Panc1 (cell line): ENCODE measurements around the gene PRIMPOL. TPM values are rescaled to one million over a fixed set of nuclear protein-coding genes. Genes with fewer than 3 reads are reported as not detected.

Experiments
- ATAC-seq: fragments of 200-7000 bp; cut with Tn5 transposase; 2 replicates; pipeline ENCODE4 v1.9.1; 2020; ENCODE audit warnings: mild to moderate bottlenecking, moderate library complexity
- BruUV-seq: library from RNA; stranded (reverse); fragments of 400-500 nt; replicated peaks from 2 replicates; lab custom pipeline; 2021; lab: Mats Ljungman, UMichigan
- CTCF ChIA-PET: fragments of 300-600 bp; sonication (Branson Sonifier 250); formaldehyde crosslinking; loops from one replicate; lab custom pipeline; 2022; ENCODE audit warnings: antibody characterized with exemption; lab: Charles Lee
- POLR2A ChIA-PET: fragments of 300-600 bp; sonication (Branson Sonifier 250); formaldehyde crosslinking; loops from one replicate; lab custom pipeline; 2022; ENCODE audit warnings: antibody characterized with exemption; lab: Charles Lee
- DNase-seq: peaks from one replicate; pipeline ENCODE4 v3.0.0-alpha.2; 2010; ENCODE audit warnings: low read depth, low spot score
- H3K27ac ChIP-seq: 2 replicates; pipeline ENCODE4 v1.5.1; 2011; ENCODE audit warnings: mild to moderate bottlenecking, low read length, inconsistent platforms
- H3K27me3 ChIP-seq: fragments of 200-500 bp; sonication (Bioruptor generic); 2 replicates; pipeline ENCODE4 v1.6.0; 2014; ENCODE audit warnings: low read length, inconsistent platforms; ENCODE audit not compliant: control insufficient read depth, insufficient read depth
- H3K36me3 ChIP-seq: fragments of 200-500 bp; sonication (Bioruptor generic); 2 replicates; pipeline ENCODE4 v1.5.1; 2014; ENCODE audit warnings: inconsistent platforms, mild to moderate bottlenecking, low read length, moderate library complexity; ENCODE audit not compliant: control insufficient read depth, insufficient read depth
- H3K4me1 ChIP-seq: 2 replicates; pipeline ENCODE4 v1.5.1; 2011; ENCODE audit warnings: inconsistent platforms, mild to moderate bottlenecking, low read length, moderate library complexity; ENCODE audit not compliant: control insufficient read depth, insufficient read depth
- H3K4me3 ChIP-seq, 2 experiments: 2 replicates each; pipeline ENCODE4 v1.5.1; 2011 to 2012; ENCODE audit warnings: low read depth in 2 of 2, low read length in 2 of 2, mild to moderate bottlenecking in 2 of 2, inconsistent platforms in 1 of 2, moderate library complexity in 1 of 2
- H3K9me3 ChIP-seq: fragments of 200-500 bp; sonication (Bioruptor generic); 2 replicates; pipeline ENCODE4 v1.5.1; 2014; ENCODE audit warnings: low read depth, mild to moderate bottlenecking, inconsistent platforms, low read length, moderate library complexity; ENCODE audit not compliant: control insufficient read depth, insufficient read depth
- POLR2AphosphoS5 ChIP-seq: IDR thresholded peaks from 2 replicates; pipeline ENCODE4 v1.6.1; 2012; ENCODE audit warnings: mild to moderate bottlenecking, low read depth, low read length, moderate library complexity
- SIN3A ChIP-seq: IDR thresholded peaks from 2 replicates; pipeline ENCODE4 v1.6.1; 2012; ENCODE audit warnings: low read depth, mild to moderate bottlenecking, low read length, moderate library complexity, borderline replicate concordance; ENCODE audit not compliant: insufficient read depth
- TCF7L2 ChIP-seq: IDR thresholded peaks from 2 replicates; pipeline ENCODE4 v1.6.1; 2011; ENCODE audit warnings: mild to moderate bottlenecking, low read depth, low read length, inconsistent platforms
- in situ Hi-C: cut with HindIII; loops from 2 replicates; pipeline ENCODE4 v1.10.0; 2016; ENCODE audit warnings: low sequenced_read_pairs, low pct_unique_long_range_greater_than_20kb
- intact Hi-C: fragments of 100-400 bp; cut with micrococcal nuclease; formaldehyde crosslinking; loops from one replicate; pipeline ENCODE4 v1.10.0; 2022; ENCODE audit not compliant: unreplicated experiment
- total RNA-seq: library from RNA; stranded (reverse); gene quantifications from one replicate; pipeline ENCODE4 v1.2.1, GENCODE V29; 2021; ENCODE audit not compliant: unreplicated experiment
- TF ChIP-seq, protein P1 (sequence below), 2 experiments: IDR thresholded peaks; 2 replicates each; pipeline ENCODE4 v1.6.1; 2011 to 2012; ENCODE audit warnings: low read depth in 2 of 2, control low read depth in 1 of 2, low read length in 1 of 2, mild to moderate bottlenecking in 1 of 2, moderate library complexity in 1 of 2; ENCODE audit not compliant: insufficient read depth in 1 of 2
- TF ChIP-seq, protein P2 (sequence below): fragments of 450-650 bp; IDR thresholded peaks from 2 replicates; pipeline ENCODE4 v1.5.1; 2017; ENCODE audit warnings: mild to moderate bottlenecking

The PRIMPOL gene
- total RNA-seq, 1 experiment from 2014 or later = 11.7 TPM

DNA sequence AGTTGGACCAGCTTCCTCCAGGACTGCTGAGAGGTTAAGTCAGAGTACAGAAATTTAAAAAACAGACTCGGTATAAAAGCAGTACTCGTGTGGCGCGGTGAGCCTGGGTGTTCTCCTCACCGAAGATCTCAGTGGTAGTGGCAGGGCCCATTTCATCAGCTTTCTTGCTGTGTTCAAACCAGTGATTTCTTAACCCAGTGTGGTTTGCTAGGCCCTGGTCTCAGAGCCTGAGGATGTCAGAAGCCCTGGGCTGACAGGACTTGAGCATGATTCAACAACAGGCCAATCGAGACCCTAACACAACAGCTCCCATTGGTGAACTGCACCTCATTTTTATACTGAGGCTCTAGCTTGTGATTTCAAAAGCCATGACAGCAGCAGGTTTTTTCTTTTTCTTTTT lies 23.2 kb downstream of the PRIMPOL start:
- ChIA-PET CTCF (no interaction called here), POLR2A (no interaction called here)
- H3K27me3 ChIP-seq = no peaks in the 10 kb centered on the region
- TF ChIP-seq, protein P1, sequence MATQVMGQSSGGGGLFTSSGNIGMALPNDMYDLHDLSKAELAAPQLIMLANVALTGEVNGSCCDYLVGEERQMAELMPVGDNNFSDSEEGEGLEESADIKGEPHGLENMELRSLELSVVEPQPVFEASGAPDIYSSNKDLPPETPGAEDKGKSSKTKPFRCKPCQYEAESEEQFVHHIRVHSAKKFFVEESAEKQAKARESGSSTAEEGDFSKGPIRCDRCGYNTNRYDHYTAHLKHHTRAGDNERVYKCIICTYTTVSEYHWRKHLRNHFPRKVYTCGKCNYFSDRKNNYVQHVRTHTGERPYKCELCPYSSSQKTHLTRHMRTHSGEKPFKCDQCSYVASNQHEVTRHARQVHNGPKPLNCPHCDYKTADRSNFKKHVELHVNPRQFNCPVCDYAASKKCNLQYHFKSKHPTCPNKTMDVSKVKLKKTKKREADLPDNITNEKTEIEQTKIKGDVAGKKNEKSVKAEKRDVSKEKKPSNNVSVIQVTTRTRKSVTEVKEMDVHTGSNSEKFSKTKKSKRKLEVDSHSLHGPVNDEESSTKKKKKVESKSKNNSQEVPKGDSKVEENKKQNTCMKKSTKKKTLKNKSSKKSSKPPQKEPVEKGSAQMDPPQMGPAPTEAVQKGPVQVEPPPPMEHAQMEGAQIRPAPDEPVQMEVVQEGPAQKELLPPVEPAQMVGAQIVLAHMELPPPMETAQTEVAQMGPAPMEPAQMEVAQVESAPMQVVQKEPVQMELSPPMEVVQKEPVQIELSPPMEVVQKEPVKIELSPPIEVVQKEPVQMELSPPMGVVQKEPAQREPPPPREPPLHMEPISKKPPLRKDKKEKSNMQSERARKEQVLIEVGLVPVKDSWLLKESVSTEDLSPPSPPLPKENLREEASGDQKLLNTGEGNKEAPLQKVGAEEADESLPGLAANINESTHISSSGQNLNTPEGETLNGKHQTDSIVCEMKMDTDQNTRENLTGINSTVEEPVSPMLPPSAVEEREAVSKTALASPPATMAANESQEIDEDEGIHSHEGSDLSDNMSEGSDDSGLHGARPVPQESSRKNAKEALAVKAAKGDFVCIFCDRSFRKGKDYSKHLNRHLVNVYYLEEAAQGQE (IDR thresholded peaks at IDR 0.05; ENCODE audit: insufficient read depth in 1 of 2, low read depth in 2 of 2, low read length in 1 of 2) = no peak
- TF ChIP-seq SIN3A = no peak
- TF ChIP-seq, protein P2, sequence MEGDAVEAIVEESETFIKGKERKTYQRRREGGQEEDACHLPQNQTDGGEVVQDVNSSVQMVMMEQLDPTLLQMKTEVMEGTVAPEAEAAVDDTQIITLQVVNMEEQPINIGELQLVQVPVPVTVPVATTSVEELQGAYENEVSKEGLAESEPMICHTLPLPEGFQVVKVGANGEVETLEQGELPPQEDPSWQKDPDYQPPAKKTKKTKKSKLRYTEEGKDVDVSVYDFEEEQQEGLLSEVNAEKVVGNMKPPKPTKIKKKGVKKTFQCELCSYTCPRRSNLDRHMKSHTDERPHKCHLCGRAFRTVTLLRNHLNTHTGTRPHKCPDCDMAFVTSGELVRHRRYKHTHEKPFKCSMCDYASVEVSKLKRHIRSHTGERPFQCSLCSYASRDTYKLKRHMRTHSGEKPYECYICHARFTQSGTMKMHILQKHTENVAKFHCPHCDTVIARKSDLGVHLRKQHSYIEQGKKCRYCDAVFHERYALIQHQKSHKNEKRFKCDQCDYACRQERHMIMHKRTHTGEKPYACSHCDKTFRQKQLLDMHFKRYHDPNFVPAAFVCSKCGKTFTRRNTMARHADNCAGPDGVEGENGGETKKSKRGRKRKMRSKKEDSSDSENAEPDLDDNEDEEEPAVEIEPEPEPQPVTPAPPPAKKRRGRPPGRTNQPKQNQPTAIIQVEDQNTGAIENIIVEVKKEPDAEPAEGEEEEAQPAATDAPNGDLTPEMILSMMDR = no peak
- no TSS peak for BruUV-seq
- H3K4me1 ChIP-seq = no peaks in the 10 kb centered on the region
- ATAC-seq (no peak), DNase-seq (no peak)
- in situ Hi-C loops (no loop called here), intact Hi-C loops (no loop called here)
- no peaks in the 10 kb centered on the region for H3K9me3 ChIP-seq
- H3K36me3 ChIP-seq = no peaks in the 10 kb centered on the region
- no peak overlapping the region for H3K27ac ChIP-seq
- H3K4me3 ChIP-seq = no peak overlapping the region

DNA sequence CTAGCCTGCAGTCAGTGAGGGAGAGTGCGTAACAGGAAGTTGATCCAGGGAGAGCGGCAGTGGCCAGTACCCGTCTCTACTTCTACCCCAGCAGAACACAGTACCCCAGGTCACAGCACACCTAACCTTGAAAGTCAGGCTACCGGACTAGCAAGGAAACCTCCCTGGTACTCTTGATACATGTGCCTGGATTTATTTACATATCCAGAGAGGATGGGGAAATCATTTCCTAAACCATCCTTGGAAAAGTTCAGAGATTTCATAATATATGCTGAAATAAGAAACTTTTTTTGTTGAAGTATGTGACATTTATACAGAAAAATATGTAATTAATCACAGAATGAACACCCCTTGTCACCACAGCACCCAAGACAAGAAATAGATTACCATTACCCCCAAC lies 24.5 kb downstream of the PRIMPOL start:
- Histone ChIP-seq H3K4me3 (no peak overlapping the region), H3K27ac (no peak overlapping the region), H3K9me3 (no peaks in the 10 kb centered on the region), H3K27me3 (no peaks in the 10 kb centered on the region), H3K4me1 (no peaks in the 10 kb centered on the region), H3K36me3 (no peaks in the 10 kb centered on the region)
- BruUV-seq = no TSS peak
- DNase-seq (no peak), ATAC-seq (no peak)
- ChIA-PET POLR2A (no interaction called here), CTCF (no interaction called here)
- intact Hi-C loops (no loop called here), in situ Hi-C loops (no loop called here)
- TF ChIP-seq, protein P1 (IDR thresholded peaks at IDR 0.05; ENCODE audit: insufficient read depth in 1 of 2, low read depth in 2 of 2, low read length in 1 of 2) = no peak
- TF ChIP-seq TCF7L2 (no peak), SIN3A (no peak), POLR2AphosphoS5 (no peak)
- TF ChIP-seq, protein P2 = no peak
